HEK293 (cell line): Measurements from ENCODE around the gene ZBTB43.

Experiments used
- CTCF ChIP-seq: fragments of 450-650 bp; formaldehyde crosslinking; IDR thresholded peaks from 2 replicates; pipeline ENCODE4 v1.5.1; 2016; ENCODE audit warnings: missing biosample characterization, missing genetic modification characterization
- PBX3 ChIP-seq: sonication (generic); formaldehyde crosslinking; IDR thresholded peaks from 2 replicates; pipeline ENCODE4 v1.8.1; 2022; ENCODE audit warnings: mild to moderate bottlenecking, moderate library complexity, missing genetic modification reagents
- REST ChIP-seq: fragments of 450-650 bp; formaldehyde crosslinking; IDR thresholded peaks from 2 replicates; pipeline ENCODE4 v1.5.1; 2016; ENCODE audit warnings: missing biosample characterization, missing genetic modification characterization
- ZNF184 ChIP-seq: fragments of 450-650 bp; IDR thresholded peaks from 2 replicates; pipeline ENCODE4 v1.5.1; 2018; ENCODE audit warnings: missing biosample characterization, mild to moderate bottlenecking, missing genetic modification characterization
- ZNF350 ChIP-seq: fragments of 450-650 bp; formaldehyde crosslinking; IDR thresholded peaks from 2 replicates; pipeline ENCODE4 v1.5.0; 2017; ENCODE audit warnings: missing biosample characterization, mild to moderate bottlenecking, missing genetic modification characterization
- ZNF501 ChIP-seq: fragments of 450-650 bp; formaldehyde crosslinking; IDR thresholded peaks from 2 replicates; pipeline ENCODE4 v1.5.1; 2016; ENCODE audit warnings: missing biosample characterization, missing genetic modification characterization
- ZNF521 ChIP-seq: fragments of 450-650 bp; formaldehyde crosslinking; IDR thresholded peaks from 2 replicates; pipeline ENCODE4 v1.5.1; 2017; ENCODE audit warnings: missing biosample characterization, mild to moderate bottlenecking, missing genetic modification characterization
- ZNF843 ChIP-seq: fragments of 450-650 bp; formaldehyde crosslinking; IDR thresholded peaks from 2 replicates; pipeline ENCODE4 v1.5.1; 2016; ENCODE audit warnings: missing biosample characterization, missing genetic modification characterization

- no peak for TF ChIP-seq ZNF501
- TF ChIP-seq PBX3: no peak
- no peak for TF ChIP-seq ZNF184 (tag by site-specific recombination)
- TF ChIP-seq ZNF350 (tag by site-specific recombination): no peak
- no peak for TF ChIP-seq CTCF (tag by site-specific recombination)
- TF ChIP-seq ZNF843 (tag by site-specific recombination): no peak
- TF ChIP-seq REST: no peak
- TF ChIP-seq ZNF521 (tag by site-specific recombination): no peak
Measured at GRCh38 chr9:126756876-126757415, 47.9 kb upstream of the ZBTB43 start.
